ENCODE measurements around the gene EFL1.
"Not testable (repeated sequence)": the region's sequence is repeated elsewhere in the genome, so short reads cannot be mapped to it uniquely, and the experiment has no call there.

The EFL1 gene

DNA sequence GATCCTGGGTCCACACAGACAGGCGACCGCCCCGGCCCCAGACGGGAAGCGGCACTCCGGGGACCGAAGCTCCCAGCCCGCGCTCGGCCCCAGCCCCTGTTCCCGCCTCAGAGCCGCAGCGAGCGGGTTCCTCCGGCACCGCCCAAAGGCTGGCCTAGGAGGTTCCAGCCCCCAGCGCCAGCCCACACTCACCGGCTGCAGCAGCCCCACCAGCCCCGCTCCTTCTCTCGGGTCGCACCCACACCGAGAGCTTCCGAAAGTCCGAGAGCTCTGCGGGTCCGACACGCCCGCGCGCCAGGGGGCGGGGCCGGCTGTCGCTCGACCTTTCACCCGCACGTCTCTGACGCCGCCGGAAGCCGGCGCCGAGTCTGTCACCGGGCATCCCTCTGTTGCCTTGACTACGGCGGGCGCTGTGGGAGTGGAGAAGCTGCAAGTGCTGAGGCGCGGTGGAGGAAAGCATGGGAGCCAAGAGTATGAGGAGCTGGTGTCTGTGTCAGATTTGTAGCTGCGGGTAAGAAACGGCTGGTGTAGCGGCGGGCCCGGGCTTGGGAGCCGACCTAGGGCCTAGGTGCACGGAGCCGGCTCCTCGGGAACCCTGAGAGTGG lies at the start of gene EFL1, which contains the start of gene SAXO2:
Gene EFL1, minus strand, starts transcription at position 313 of the 605 bp plus-strand sequence. CDS start 956 bp downstream, outside the sequence.
Gene SAXO2, plus strand, starts transcription at position 397 of the 605 bp plus-strand sequence. Its CDS starts 62 bp downstream, at position 459.
- DNase-seq, result peak; percentile 90

DNA sequence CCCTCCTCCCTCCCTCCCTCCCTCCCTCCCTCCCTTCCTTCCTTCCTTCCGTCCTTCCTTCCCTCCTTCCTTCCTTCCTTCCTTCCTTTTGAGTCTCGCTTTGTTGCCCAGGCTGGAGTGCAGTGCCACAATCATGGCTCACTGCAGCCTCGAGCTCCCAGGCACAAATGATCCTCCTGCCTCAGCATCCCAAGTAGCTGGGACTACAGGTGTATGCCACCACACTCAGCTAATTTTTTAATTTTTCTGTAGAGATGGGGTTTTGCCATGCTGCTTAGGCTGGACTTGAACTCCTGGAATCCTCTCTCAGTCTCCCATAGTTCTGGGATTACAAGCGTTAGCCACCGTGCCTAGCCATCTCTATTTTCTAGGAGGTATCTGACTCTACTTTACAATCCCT lies 48.8 kb upstream of the EFL1 start:
- not testable (repeated sequence) for DNase-seq

DNA sequence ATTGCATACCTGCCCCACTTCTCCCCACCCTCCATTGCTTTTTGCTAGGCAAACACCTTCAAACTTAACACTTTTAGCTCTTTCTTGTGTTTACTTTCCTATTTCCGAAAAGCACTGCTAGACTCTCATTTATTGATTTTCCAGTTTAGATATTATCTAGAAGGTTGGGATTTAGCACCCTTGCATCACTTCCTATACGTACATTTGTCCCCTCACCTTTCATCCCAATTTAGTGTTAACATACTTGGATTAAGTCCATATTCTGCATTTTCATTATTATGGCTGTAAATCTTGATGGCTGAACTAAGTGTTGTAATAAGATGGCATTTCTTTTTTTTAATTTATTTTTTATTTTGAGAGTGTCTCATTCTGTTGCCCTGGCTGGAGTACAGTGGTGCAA lies 47.3 kb upstream of the EFL1 start:
- DNase-seq, result no peak

DNA sequence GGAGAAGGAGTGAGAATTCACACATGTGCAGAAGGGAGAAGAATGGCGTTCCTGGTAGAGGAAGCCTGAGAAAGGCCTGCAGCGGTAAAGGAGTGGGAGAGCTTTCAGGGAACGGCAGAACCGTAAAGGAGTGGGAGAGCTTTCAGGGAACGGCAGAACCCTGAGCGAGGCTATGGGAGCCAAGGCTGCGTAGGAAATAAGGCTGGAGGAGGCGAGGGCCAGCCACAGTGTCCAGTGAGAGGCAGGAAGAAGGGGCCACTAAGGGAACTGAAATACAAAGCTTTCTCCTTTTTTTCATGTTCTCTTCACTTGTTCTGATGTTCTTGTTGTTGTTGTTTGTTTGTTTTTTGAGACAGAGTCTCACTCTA lies 45.2 kb upstream of the EFL1 start:
- DNase-seq, result no peak

DNA sequence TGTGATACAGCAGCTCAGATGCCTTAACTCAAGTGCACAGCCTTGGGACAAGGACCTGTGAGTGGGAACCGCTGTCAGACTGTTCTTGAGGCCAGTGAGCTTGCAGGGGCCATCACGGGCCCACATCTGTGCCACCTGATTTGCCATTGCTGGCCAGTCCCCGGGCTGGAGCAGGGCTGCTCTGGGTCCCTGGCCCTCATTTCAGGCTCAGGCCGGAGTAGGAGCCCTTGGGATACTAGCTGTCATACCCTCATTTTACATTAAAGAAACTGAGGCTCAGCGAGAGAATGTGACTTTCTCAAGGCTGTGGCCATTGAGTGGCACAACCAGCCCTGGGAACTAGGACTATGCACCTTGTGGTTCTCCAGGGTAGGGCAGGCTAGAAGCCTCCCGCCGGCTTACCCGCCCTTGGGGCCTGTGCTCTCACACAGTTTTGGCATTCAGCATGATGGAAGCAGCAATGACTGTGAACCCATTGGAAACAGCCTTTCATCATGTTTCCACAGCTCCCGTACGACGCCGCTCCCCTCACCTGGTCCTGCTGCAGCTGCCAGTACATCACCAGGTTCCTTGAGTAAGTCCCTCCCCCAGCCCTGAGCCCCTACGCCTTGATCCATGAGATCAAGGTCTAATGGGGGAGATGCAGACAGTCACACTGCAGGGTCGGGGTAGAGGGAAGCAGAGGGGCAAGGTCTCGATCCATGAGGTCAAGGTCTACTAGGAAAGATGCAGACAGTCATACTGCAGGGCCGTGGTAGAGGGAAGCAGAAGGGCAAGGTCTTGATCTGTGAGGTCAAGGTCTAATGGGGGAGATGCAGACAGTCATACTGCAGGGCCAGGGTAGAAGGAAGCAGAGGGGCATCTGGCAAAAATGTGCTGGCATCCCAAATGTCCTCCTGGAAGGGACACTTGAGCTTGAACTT lies 44.5 kb upstream of the EFL1 start:
- DNase-seq, result no peak

DNA sequence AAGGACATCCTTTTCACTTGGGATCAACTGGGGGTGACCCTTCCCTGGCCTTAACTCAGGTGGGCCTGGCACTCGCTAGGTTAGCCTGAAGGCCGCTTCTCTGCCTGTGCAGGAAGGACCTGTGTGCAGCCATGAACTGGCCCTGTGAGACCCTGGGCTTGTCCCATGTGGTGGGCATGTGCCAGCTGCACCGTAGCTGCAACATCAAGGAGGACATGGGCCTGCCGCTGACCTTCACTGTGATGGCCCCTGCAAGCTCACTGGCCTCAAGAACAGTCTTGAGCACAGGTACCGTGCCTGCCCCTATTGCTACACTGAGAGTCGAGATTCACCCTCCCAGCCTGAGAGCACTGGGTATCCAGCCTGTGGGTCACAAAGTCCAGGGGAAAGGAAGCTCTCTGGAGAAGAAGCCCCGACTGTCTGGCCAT lies 43.1 kb upstream of the EFL1 start:
- DNase-seq, result no peak

DNA sequence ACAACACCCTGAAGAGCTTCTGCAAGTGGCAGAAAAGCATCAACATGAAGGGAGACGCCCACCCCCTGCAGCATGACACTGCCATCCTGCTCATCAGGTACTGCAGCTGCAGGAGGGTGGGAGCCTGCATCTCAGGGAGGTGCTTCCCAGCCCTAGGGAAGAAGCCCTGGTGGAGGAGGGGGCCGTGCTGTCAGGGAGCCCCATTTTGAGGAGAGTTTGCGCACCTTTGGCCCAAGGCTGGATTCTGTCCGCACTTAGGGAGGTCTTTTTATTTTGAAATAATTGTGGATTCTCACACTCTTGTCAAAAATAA lies 42.2 kb upstream of the EFL1 start:
- no peak for DNase-seq

DNA sequence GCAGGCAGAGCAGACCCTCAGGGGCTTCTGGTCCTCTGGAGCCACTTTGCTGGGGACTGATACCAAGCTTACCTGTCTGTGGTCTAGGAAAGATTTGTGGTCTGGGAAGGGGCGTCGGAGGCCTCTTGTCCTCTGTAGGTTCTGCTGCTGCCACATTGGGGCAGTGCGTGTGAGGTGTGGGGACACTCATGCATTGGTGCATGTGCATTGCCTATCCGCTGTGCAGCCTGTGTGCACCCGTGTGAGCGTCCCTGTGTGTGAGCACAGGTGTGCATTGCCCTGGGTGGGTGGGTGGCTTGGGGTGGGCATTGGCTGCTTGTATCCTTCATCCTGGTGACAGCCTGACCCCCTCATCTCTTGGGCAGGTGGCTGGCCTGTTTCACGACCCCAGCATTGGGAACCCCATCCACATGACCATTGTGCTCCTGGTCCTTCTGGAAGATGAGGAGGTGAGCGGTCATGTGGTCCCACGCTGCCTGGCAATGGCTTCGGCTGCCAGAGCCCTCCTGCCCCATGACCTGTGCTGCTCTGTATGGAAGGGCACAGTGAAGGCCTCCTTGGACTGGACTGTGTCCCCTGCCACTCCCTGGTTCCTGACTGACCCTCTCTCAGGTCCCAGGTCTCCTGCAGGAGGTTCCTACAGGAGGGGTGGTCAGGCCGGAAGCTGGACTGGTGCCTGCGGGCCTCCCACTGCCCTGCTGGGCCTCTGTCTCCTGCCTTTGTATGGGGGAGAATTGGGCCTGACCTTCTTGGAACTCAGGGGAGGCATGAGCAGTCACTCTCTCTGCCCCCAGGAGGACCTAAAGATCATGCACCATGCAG lies 41.6 kb upstream of the EFL1 start:
- no peak for DNase-seq

DNA sequence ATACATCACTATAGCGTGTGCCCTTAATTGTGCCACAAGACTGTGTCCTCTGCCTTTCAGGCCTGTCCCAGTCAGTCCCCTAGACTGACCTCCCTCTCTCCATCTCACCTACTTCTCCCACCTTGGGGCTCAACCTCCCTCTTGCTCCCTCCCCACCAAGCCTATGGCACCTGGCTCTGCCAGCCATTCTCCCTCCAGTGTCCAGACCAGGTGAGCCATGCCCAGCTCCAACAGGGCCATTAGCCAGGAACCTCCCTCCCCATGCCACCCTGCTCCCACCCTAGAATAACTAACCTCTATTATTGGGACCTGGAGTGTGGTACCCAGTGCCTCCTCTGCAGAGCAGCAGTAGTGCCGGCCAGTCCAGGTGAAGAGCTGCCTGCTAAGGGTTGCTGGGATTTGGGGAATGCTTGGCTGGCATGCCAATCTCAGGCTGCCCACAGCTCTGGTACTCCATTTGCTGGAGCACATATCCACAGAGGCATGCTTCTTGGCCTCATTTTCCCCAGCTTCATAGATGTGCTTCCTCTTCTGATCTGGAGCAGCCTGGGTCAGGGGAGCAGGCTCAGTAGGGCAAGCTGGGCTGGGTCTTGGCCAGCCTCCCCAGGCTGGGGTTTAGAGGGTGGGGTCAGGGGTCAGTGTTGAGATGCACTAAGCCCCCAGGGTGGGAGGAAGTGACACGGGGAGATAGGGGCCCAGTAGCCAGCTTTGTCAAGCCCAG lies 38.9 kb upstream of the EFL1 start:
- DNase-seq, result no peak

DNA sequence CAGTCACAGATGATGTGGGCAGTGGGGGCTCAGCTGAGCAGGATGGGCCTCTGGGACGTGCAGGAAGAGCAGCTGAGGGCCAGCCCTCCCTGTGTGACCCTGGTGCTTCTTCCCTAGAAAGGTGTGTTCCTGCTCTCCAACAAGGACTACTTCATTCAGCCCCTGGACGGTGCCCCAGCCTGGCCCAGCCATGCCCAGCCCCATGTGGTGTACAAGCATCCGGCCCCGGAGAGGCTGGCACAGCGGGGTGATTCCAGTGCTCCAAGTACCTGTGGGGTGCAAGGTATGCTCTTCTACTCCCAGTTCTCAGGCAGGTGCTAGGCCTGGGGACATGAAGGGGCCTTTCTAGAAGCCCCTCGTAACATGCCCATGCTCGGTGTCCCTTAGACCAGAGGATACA lies 38.3 kb upstream of the EFL1 start:
- DNase-seq, result no peak

DNA sequence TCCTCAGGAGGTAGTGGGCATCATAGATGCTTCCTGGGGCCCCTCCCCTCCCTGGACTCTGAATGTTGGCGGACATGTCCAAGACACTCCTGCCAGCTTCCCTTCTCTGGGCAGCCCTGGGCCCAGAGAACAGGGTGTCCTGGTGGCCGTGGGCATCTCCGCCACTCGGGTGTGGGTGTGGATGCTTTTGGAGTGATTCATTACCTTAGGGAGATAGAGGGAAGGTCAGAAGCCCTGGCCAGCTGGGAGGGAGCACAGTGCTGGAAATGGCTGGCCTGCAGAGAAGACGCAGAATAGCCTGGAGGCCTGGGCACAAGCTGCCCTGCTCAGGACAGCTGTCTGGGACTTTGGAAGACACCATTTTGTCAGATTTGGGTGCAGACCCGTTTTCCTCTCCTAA lies 37.8 kb upstream of the EFL1 start:
- not testable (repeated sequence) for DNase-seq

DNA sequence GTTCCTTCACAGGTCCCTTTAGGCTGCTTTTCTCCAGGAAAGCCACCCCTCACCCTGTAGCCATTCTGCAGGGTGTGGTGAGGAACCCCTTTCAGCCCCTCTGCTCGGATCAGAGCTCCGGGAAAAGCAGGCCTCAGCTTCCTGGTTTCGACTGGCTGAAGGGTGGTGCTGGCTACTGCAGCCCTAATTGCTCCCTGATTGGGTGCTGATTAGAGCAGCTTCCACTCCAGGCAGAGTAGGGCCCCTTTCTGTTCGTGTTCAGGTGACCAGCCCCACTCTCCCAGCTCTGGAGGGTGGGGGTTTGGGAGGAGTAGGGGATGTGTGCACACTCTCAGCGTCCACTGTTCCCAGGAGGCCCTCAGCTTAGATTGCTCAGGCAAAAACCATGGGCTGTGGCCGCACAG lies 37.0 kb upstream of the EFL1 start:
- DNase-seq, result not testable (repeated sequence)

DNA sequence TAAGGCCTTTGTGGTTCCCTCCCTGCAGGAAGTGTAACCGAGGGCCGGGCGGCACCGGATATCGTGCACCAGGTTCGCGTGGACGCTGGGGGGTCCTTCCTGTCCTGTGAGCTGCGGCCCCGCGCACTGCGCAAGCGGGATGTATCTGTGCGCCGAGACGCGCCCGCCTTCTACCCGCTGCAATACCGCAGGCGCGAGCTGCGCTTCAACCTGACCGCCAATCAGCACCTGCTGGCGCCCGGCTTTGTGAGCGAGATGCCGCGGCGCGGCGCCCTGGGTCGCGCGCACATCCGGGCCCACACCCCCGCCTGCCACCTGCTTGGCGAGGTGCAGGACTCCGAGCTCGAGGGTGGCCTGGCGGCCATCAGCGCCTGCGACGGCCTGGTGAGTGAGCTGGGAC lies 36.0 kb upstream of the EFL1 start:
- DNase-seq, result peak; percentile 47

DNA sequence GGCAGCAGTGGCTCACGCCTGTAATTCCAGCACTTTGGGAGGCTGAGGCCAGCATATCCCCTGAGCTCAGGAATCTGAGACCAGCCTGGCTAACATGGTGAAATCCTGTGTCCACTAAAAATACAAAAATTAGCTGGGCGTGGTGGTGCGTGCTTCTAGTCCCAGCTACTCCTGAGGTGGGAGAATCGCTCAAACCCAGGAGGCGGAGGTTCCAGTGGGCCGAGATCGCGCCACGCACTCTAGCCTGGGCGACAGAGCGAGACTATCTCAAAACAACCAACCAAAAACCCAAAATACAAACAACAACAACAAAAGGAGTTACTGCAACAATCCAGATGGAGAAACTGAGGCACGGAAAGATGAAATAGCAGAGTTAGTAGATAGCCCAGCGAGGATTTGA lies 35.5 kb upstream of the EFL1 start:
- no peak for DNase-seq

DNA sequence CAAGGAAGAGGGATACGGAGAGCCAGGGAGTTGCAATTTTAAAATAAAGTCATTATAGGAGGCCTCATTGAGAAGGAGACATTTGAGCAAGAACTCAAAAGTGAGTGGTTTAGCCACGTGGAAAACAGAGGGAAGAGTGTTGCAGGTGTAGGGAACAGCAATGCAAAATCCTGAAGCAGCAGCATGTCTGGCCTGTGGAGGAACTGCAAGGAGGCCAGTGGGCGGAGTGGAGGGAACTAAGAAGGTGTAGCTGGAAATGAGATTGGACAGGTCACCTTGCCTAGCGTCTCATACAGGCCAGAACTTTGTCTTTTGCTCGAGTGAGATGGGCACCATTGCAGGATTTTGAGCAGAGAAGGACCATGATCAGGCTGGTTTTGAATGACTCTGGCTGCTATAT lies 35.0 kb upstream of the EFL1 start:
- DNase-seq, result no peak

DNA sequence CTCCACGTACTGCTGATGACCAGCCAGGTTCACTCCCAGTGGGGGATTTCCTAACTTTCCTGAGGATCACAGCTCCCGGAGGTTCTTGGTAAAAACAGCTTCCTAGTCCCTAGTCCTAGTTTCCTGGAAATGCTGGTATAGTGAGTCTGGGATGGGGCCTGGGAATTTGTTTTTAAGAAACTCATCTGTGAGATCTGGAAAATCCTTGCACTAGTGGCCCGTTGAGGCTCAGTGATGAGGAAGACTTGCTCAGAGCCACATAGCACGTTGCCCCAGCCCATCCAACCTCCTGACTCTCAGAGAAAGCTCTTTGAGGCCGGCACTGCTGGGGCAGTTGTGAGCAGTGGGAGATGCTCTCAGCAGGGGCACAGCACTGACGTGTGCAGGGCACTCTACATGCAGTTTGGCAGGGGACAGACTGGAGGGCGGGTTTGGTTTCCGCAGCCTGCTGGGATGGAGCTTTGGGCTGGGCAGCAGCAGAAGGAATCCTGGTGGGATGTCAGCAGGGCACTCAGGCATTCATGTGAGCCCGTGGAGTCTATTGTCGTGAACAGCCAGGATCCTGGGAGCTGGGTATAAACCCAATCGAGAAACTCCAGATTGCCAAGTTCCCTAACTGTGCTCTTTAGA lies 31.6 kb upstream of the EFL1 start:
- no peak for DNase-seq

DNA sequence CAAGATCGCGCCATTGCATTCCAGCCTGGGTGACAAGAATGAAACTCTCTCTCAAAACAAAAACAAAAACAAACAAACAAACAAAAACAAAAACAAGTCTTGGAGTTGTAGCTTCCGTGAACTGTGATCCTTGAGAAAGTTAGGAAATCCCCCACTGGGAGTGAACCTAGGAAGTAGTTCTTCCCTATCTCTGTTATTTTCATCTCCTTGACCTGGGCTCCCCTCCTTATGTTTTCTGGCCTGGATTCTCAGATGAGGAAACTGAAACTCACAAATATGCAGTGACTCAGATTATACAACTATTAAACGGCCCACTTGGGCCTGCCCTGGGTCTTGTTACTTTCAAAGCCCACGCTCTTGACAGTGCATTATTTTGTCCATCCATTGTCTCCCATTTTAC lies 29.7 kb upstream of the EFL1 start:
- no peak for DNase-seq

DNA sequence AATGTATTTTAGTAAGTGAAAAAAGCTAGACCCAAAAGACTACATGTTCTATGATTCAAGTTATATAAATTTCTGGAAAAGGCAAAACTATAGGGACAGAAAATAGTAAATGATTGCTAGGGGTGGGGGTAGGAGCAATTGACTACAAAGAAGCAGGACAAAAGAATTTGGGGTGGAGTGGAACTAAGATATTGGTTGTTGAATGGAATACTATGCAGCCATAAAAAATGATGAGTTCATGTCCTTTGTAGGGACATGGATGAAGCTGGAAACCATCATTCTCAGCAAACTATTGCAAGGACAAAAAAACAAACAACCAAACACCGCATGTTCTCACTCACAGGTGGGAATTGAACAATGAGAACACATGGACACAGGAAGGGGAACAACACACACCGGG lies 25.7 kb upstream of the EFL1 start:
- not testable (repeated sequence) for DNase-seq

DNA sequence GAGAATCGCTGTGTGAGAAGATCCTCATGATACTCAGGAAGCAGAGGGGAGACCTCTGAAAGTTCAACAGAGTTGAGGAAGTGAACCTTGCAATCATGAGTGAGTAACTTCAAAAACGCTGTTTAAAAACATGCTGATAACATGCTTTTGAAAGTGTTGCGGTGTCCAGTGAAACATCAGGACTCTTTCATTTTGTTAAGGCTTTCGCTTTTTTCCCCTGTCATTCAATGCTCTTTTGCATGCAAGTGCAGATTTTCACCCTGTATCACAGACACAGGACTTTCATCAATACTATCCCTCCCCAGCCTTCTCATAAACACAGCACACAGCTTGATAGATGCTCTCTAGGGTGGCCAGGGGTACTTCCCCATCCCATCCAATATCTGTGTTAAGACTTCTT lies 23.9 kb upstream of the EFL1 start:
- DNase-seq, result not testable (repeated sequence)

DNA sequence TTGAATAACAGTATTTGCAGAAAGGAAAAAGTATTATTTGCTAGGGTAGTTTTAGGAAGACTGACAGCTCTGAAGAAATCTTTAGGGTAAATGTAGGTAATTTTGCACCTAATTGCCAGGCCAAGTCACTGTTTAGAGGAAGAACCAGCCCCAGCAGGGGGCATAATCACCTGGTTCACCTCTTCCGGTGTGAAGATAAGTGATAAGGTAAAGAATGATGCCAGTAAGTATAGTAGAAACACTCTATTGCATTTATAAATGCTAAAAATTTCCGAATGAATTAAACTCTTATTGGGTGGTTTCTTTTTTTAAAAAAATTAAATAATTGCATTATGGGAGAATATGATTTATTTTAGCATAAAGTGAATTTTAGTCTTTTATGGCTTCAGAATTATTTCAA lies 21.8 kb upstream of the EFL1 start:
- not testable (repeated sequence) for DNase-seq

DNA sequence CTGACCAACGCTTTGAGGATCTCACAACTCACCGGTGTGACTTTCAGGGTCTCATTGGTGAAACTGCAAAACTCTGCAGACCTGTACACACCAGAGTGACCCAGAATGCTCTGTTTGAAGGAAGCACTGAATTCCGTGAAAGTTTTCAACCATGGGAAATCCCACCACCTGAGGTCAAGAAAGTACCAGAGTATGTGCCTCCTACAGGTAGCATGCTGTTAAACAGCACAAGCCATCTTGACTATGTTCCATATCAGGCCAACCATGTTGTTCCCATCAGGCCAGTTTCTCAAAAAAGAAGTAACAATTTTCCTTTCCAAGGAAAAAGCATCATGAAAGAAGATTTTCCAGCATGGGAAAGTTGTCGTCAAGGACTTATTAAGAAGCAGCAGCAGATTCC lies 19.9 kb upstream of the EFL1 start:
- not testable (repeated sequence) for DNase-seq

DNA sequence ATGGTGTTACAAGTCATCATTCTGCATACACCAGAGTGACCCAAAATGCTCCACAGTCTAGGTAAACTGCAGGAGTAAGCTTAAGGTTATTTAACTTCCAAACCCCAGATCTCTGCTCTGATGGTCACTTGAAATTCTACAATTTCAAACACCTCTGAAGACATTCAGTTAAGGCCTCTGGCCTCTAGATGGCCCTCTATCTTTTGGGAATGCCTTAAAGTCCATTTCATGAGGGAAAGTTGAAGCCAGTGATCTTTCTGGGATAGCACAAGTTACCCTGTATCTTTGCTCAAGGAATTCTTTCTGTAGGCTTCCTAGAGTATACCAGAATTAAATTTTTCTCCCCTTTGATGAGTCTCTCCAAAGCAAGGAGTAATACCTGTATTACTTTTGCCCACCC lies 18.7 kb upstream of the EFL1 start:
- DNase-seq, result not testable (repeated sequence)

All from CD4-positive, alpha-beta T cell treated with Interferon gamma for 1 hour (primary cell).